ENCODE results near the gene DOK7.

DOK7 gene

GRCh38 chr4:3446631-3447320, 16.3 kb upstream of the DOK7 start:
- DNase-seq (ENCODE audit: low read depth): no peak
- TF ChIP-seq CTCF (IDR thresholded peaks at IDR 0.05; ENCODE audit: low read depth, low read length, missing control alignments): no peak
- no peak overlapping the region for H3K4me3 ChIP-seq (ENCODE audit: low read depth, low read length)

DNA sequence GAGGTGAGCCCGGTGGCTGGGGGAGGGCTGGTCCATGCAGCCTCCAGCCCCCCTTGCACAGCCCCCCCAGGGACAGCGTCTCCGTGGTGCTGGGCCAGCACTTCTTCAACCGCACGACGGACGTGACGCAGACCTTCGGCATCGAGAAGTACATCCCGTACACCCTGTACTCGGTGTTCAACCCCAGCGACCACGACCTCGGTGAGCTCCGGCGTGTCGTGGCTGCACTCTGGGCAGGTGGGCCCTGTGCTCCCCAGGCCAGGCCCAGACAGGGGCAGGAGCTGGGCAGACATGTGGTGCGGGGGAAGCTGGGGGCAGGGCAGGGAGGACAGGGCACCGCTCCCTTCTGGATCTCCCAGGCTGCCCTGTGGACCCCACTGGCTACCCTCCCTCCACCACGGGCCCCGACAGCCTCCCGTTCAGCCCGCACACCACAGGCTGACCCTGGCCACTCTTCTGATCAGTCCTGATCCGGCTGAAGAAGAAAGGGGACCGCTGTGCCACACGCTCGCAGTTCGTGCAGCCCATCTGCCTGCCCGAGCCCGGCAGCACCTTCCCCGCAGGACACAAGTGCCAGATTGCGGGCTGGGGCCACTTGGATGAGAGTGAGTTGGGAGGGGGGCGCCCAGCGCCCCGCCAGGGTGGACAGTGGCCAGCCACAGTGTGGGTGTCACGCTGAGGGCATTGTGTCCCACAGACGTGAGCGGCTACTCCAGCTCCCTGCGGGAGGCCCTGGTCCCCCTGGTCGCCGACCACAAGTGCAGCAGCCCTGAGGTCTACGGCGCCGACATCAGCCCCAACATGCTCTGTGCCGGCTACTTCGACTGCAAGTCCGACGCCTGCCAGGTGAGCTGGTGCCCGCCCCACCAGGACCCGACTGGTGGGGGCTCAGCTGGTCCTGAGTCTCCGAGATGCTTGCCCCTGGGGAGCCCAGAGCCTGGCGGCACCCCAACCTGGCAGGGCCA, 15.4 kb upstream of the DOK7 start:
- no peak overlapping the region for H3K4me3 ChIP-seq (ENCODE audit: low read depth, low read length)
- DNase-seq (ENCODE audit: low read depth): no peak
- no peak for TF ChIP-seq CTCF (IDR thresholded peaks at IDR 0.05; ENCODE audit: low read depth, low read length, missing control alignments)

DNA sequence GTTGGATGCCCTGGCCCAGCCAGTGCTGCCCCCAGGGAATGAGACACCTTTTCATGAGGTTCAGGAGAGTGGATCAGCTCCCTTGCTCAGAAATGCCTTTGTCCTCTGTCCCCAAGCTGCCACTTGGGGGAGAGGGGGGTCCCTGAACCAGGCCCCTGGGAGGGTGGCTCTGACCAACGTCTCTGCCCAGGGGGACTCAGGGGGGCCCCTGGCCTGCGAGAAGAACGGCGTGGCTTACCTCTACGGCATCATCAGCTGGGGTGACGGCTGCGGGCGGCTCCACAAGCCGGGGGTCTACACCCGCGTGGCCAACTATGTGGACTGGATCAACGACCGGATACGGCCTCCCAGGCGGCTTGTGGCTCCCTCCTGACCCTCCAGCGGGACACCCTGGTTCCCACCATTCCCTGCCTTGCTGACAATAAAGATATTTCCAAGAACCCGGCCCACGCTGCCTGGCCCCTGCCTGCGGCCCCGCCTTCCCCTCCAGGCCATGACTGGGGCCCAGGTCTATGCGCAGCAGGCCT, 14.0 kb upstream of the DOK7 start:
- H3K4me3 ChIP-seq (ENCODE audit: low read depth, low read length): no peak overlapping the region
- no peak for DNase-seq (ENCODE audit: low read depth)
- TF ChIP-seq CTCF (IDR thresholded peaks at IDR 0.05; ENCODE audit: low read depth, low read length, missing control alignments): no peak

DNA sequence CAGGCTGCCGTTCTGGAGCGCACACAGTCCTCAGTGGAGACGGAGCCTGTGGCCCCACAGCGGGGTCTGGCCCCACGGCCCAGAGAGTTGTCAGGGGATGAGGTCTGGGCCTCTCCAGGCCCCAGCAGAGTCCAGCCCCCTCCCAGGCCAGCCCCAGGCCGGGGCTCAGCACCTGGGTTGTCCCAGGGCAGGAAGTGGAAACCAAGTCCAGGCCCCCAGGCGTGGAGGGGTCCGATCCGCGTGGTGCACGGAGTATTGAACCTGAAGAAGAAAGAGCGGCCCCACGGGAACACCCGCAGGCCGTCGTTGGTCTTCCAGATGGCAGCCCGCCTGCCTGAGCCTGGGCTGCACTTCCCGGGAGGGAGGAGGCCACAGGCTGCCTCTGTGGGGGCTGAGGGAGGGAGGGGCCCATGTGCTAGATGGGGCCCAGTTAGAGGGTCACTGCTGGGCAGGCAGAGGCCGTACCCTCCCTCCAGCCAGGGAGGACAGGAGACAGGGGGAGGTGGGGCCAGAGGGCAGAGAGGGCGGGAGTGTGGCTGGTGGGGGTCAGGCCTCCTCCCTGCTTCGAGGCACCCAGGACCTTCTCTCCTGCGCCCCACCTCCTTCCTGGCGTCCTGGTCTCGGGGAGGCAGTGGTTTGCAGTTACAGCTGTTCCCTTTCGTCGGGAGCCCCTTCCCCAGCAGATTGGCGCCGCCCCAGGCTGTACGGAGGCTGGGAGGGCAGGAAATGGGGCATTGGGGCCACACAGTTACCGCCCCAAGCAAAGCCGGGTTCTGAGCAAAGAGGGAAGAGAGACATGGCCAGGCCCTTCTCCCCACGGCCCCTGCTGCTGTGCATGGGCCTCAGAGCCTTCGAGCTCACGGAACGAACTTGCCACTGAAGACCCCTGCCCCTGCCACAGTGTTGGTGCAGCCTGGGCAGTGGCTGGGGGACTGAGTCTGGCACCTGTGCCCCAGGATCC, 13.3 kb upstream of the DOK7 start:
- no peak for TF ChIP-seq CTCF (IDR thresholded peaks at IDR 0.05; ENCODE audit: low read depth, low read length, missing control alignments)
- no peak overlapping the region for H3K4me3 ChIP-seq (ENCODE audit: low read depth, low read length)
- no peak for DNase-seq (ENCODE audit: low read depth)

DNA sequence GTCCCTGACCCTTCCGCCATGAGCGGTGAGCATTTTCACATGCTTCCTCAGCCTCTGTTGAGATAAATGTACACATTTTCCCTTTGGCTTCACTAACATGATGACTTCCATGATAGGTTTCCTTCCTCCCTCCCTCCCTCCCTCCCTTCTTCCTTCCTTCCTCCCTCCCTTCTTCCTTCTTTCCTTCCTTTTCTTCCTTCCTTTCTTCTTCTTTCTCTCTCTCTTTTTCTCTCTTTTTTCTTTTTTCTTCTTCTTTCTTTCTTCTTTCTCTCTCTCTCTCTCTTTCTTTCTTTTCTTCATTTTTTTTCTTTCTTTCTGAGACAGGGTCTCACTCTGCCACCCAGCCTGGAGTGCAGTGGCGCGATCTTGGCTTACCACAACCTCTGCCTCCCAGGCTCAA, 12.5 kb upstream of the DOK7 start:
- no peak for DNase-seq (ENCODE audit: low read depth)
- no peak overlapping the region for H3K4me3 ChIP-seq (ENCODE audit: low read depth, low read length)
- TF ChIP-seq CTCF (IDR thresholded peaks at IDR 0.05; ENCODE audit: low read depth, low read length, missing control alignments): no peak

DNA sequence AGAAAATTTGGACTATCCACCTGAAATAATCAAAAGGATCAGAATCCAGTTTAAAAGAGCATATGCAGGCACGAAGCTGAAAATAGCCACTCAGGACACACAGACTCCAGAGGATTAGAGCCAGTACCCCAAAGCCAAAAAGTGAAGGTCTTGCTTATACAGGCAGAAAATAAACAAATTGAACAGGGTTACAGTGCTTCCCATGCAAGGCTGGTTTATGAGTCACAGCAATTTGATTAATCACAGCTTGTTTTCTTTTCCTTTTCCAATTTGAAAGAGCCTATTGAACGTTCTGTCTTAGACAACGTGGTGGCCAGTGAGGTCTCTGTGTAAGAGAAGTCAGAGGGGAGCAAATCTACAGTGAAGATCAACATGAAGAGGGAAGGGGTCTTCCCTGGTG, 11.2 kb upstream of the DOK7 start:
- no peak for TF ChIP-seq CTCF (IDR thresholded peaks at IDR 0.05; ENCODE audit: low read depth, low read length, missing control alignments)
- DNase-seq (ENCODE audit: low read depth): no peak
- H3K4me3 ChIP-seq (ENCODE audit: low read depth, low read length): no peak overlapping the region

Data from GM12864 (cell line).